GM18867 (cell line): ENCODE measurements around the gene TMEM121.

Source experiments
- ATAC-seq: cut with Tn5 transposase; IDR thresholded peaks from one replicate; pipeline ENCODE4 v1.9.1; 2021; ENCODE audit warnings: mild to moderate bottlenecking, moderate library complexity; ENCODE audit not compliant: unreplicated experiment

TMEM121 gene

DNA sequence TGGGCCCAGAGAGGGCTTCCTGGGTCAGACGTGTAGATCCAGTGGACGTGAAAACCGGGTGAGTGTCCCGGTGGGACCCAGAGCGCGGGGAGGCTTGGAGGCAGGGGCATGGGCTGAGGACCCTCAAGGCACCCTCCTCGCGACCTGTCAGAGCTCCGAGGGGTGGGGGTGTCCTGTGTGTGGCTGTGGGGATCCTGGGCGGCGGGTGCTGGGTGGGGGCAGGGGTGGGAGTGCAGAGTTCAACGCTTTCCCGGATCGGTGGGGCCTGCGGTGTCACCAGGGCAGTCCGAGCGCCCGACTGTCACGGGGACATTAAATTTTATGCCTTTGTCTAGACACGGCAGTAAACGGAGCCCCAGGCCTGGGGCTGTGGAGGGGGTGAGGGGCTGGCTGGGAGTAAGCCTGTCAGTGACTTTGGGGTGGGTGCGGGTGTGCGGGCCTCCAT, 1.0 kb downstream of the TMEM121 start:
- ATAC-seq: no peak

DNA sequence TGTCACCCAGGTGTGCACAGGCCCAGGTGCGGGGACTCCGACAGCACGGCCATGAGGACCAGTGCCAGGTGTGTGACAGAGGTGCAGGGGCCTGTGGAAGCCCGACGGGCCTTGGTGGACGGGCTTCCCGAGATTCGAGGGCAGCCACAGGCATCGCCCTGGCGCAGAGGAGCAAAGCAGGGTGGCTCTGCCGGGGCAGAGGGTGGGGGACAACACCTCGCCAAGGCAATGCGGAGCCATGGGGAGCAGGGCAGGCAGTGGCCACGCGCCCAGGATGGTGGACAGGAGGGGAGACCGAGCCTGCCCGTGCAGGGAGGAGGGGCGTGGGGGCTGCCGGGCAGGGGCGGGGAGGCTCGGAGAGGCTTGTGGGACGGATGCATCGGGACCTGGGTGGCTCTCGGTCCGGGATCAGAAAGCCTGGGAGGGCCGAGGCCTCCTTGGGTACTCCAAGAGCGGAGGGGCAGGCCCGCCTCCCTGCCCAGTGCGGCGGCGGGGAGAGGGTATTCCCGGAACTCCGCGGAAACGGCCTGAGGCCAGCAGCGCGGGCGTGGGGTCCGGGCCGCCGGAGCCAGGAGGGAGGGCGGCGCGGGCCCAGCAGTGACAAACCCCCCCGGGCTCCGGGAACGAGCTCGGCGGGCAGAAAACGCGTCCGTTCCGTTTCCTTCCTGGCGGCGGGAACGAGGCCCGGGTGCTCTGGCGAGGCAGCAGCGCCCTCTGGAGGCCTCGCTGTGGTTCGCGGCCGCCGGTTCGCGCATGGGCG, 1.6 kb downstream of the TMEM121 start:
- peak; percentile 55 for ATAC-seq

DNA sequence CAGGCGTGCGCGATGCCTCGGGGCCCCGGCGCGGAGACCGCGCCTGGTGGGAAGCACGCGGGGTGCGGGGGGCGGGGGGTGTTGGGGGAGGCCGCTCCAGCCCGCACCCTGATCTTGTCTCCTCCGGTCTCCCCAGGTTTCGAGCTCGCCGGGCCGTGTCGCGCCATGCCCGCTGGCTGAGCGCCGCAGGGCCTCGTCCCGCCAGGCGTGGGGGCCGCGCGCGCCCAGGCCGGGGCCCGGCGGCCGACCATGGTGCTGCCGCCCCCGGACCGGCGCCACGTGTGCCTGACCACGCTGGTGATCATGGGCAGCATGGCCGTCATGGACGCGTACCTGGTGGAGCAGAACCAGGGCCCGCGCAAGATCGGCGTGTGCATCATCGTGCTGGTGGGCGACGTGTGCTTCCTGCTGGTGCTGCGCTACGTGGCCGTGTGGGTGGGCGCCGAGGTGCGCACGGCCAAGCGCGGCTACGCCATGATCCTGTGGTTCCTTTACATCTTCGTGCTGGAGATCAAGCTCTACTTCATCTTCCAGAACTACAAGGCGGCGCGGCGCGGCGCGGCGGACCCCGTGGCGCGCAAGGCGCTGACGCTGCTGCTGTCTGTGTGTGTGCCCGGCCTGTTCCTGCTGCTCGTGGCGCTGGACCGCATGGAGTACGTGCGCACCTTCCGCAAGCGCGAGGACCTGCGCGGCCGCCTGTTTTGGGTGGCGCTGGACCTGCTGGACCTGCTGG, 2.4 kb downstream of the TMEM121 start:
- ATAC-seq: no peak

GRCh38 chr14:105529319-105529568, 2.9 kb downstream of the TMEM121 start:
- no peak for ATAC-seq

DNA sequence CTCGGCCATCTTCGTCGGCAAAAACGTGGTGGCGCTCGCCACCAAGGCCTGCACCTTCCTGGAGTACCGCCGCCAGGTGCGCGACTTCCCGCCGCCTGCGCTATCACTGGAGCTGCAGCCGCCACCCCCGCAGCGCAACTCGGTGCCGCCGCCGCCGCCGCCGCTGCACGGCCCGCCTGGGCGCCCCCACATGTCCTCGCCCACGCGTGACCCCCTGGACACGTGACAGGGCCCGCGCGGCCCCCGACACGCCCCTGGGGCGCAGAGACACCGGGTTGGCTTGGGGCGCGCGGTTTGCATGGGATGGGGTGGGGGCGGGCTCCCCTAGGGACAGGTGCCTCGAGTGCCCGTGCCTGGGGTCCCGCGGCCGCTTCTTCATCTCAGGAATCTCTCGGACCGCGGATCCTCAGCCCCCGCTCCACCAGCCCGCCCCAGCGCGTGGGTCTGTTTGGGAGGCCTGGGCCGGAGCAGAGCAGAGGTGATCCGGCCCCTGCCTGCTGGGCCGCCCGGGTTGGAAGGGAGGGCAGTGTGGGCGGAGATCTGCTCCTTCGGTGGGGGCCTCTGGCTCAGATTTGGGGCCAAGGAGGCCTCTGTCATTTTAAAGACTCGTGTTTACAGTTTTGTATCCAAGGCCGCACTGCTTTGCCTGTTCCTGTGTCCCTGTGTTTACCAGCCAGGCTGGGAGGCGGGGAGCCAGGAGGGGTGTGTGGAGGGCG, 3.3 kb downstream of the TMEM121 start:
- no peak for ATAC-seq

GRCh38 chr14:105530285-105531087, 4.1 kb downstream of the TMEM121 start:
- ATAC-seq: no peak

GRCh38 chr14:105531088-105531893, 4.9 kb downstream of the TMEM121 start:
- no peak for ATAC-seq

- ATAC-seq: no peak
These were observed 5.7 kb downstream of the TMEM121 start for GRCh38 chr14:105531894-105532623.

DNA sequence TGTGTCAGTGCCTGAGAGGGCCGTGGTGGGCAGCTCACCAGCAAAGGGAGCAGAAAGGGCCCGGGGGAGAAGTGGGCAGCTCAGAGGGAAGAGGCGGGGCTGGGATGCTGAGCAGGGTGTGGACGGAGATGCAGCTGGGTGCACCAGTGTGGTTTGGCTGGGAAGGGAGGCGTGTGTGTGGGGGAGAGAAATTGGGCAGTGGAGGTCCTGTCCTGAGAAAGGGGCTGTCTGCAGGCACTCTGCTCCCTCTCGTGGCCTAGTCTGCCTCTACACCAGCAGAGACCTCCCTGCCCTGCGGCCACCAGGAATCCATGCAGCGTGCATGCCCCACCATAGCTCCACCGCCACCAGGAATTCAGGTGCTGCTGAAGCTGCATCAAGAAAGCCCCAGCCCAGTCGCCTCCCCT, 6.4 kb downstream of the TMEM121 start:
- no peak for ATAC-seq

DNA sequence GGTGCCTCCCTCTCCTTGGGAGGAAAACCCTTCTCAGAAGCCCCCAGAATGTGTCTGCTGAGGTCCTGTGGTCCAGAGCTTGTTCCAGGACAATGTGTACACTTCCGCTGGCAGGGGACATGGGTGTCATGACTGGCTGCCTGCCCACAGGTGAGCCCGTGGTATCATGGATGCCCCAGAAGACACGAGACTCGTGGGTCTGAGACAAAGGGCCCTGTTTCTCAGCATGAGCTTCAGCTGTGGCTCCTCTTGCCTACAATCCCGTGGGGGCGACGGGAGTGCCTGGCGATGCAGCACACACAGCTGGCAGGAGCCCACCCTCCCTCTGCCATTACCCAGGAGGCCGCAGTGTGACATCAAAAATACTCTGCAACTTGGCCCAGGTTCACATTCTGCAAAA, 7.0 kb downstream of the TMEM121 start:
- no peak for ATAC-seq

DNA sequence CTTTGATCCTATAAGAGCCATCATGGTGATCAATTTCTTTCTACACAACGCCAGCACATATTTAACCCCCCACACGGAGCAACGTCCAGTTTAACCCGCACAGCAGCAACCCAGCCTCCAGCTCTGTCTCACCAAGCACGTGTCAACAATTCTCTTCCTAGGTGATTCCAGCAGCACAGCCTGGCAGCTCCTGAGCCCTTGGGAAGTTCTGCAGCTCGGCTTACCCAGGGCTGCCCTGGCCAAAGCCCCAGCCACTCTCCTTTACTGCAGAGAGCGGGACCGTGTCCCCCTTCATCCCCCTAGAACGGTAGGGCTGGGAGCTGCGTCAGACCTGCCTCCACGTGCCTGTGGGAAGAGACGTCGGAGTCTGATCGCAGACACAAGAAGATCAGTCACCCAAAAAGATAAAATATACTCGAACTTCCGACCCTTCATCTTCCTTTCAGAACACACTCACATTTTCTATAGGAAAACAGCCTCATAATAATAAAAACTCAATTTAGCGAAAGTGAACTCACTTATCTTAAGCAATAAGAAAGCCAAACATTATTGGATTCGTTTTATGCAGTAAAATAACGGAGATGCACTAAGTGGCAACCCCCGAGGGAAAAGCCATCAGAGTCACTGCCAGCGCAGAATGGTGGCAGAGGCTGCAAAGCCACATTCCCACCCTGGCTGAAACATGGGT, 7.6 kb downstream of the TMEM121 start:
- no peak for ATAC-seq

DNA sequence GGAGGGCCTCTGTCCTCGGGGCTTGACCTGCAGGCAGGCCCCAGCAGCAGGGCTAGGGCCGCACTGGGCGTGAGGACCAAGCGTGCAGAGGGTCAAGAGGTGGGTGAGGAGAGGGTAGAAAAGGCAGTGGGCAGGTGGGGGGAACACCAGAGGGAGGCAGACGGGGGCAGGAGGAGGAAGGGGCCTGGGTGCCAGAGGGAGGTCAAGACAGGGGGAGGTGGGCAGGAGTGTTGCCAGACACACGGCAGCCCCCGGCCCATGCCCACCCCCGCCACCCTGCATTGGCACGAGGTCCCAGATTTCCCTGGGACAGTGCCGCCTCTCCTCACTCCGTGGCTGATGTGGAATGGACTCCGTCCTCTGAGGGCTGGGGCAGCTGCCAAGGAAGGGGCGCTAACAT, 8.2 kb downstream of the TMEM121 start:
- no peak for ATAC-seq

DNA sequence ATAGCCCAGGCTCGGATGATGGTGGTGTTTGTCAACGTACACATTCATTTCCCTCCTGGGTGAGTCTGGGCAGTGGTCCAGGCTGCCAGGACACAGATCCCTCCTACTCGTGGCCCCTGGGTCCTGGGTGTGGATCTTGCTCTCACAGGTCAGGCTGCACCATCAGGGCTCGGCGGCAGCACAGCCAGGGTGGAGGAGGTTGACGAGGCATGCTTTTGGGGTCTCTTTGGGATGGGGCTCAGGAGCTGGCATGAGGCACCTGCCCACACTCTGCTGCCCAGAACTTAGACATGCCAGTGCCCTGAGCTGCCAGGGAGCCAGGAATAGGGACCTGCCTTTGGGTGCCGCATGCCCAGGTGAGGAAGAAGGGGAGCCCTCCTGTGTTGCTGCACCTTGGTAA, 9.7 kb downstream of the TMEM121 start:
- ATAC-seq: no peak

DNA sequence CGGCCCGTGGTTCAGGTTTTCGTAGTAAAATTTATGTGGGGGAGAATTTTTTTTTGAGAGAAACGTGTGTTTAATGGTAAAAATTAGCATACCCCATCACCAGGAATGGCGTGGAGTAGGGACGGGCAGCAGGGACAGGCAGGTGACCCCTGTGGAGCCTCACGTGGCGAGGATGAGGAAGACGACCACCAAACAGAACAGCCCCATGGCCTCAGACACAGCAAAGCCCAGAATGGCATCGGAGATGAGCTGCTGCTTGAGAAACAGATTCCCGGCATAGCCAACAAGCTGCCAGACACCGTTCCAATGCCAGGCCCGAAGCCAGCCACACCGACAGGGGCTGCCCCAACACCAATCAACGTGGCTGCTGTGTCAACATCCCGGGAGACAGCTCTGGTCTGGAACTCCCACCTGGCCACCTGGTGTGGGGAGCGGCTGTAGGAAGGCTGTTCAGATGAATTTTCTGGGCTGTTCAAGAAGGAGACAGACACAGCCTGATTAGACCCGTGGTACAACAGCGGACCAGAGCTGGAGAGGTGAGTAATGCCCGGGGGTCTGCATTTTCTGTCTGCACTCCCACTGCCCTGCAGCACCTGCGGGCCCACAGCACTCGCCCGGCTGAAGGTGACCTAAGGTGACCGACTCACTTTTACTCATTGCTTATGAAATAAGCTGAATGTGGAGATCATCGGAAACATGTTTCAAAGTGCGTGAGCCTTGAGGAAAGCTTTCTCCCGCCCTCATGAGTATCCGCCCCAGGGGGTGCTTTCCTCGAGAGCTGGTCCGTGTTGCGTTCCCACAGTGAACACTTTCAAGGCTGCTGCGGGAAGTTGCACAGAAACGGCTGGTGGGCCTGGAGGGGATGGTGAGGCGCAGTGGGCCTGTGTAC, 10.6 kb downstream of the TMEM121 start:
- no peak for ATAC-seq

DNA sequence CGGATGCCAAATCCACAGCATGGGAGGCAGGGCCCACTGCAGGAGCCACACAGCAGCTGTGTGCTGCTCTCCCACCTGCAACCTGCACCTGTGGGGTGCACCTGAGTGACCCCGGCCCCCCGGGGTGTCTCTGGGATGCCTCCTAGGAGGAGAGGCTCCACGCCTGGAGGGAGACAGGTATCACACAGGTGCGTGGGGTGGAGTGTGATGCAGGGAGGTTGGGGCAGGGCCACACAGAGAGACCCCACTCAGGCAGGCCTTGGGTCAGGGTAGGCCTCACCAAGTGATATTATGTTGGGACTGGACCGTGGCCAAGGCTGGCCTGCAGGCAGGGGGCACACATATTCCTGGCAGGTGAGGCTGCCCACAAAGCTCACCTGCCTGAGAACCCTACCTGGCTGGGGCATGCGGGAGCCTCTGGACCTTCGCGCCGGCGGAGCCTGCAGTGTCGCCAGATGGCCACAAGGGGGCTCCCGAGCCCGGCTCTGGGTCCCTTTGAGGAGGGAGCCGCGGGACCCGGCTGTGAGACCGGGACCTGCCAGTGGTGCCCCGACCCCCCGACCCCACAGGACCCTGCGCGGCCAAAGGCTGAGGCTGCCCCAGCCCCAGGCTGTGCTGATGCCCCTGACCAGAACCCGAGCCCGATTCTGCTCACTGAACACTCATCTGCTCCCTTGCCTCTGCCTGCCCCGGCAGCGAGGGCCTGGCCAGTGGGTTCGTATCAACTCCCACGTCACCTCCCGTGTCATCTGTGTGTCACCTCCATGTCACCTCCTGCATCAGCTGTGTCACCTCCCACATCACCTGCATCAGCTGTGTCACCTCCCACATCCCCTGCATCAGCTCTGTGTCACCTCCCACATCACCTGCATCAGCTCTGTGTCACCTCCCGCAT, 11.4 kb downstream of the TMEM121 start:
- ATAC-seq: no peak

GRCh38 chr14:105538481-105539049, 12.2 kb downstream of the TMEM121 start:
- ATAC-seq: no peak

GRCh38 chr14:105540811-105541210, 14.4 kb downstream of the TMEM121 start:
- ATAC-seq: no peak
